Fibroblast of villous mesenchyme (primary cell): Measurements from ENCODE around the gene MYOF. TPM values are rescaled to one million over a fixed set of nuclear protein-coding genes. Genes with fewer than 3 reads are reported as not detected.
"Not testable (repeated sequence)": the region's sequence is repeated elsewhere in the genome, so short reads cannot be mapped to it uniquely, and the experiment has no call there.

Experiments
- DNase-seq: peaks from one replicate; pipeline ENCODE4 v3.0.0-alpha.2; 2010; ENCODE audit warnings: low read depth
- H3K4me3 ChIP-seq: 2 replicates; pipeline ENCODE4 v1.5.1; 2011; ENCODE audit warnings: low read depth, mild to moderate bottlenecking, low read length
- total RNA-seq: library from RNA; depleted of rRNA; stranded (reverse); fragments of >200 nt; gene quantifications from 2 replicates; pipeline ENCODE4 v1.2.3, GENCODE V29; 2012
- TF ChIP-seq, protein P1 (sequence below): IDR thresholded peaks from 2 replicates; pipeline ENCODE4 v1.5.1; 2012; ENCODE audit warnings: low read depth, mild to moderate bottlenecking, low read length; ENCODE audit not compliant: insufficient read depth

MYOF gene
- total RNA-seq, 1 donor: 323 TPM

- DNase-seq: no peak
- no peak overlapping the region for H3K4me3 ChIP-seq
- TF ChIP-seq, protein P1, sequence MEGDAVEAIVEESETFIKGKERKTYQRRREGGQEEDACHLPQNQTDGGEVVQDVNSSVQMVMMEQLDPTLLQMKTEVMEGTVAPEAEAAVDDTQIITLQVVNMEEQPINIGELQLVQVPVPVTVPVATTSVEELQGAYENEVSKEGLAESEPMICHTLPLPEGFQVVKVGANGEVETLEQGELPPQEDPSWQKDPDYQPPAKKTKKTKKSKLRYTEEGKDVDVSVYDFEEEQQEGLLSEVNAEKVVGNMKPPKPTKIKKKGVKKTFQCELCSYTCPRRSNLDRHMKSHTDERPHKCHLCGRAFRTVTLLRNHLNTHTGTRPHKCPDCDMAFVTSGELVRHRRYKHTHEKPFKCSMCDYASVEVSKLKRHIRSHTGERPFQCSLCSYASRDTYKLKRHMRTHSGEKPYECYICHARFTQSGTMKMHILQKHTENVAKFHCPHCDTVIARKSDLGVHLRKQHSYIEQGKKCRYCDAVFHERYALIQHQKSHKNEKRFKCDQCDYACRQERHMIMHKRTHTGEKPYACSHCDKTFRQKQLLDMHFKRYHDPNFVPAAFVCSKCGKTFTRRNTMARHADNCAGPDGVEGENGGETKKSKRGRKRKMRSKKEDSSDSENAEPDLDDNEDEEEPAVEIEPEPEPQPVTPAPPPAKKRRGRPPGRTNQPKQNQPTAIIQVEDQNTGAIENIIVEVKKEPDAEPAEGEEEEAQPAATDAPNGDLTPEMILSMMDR: no peak
These were observed 34.2 kb downstream of the MYOF start for GRCh38 chr10:93447970-93448369.

DNA sequence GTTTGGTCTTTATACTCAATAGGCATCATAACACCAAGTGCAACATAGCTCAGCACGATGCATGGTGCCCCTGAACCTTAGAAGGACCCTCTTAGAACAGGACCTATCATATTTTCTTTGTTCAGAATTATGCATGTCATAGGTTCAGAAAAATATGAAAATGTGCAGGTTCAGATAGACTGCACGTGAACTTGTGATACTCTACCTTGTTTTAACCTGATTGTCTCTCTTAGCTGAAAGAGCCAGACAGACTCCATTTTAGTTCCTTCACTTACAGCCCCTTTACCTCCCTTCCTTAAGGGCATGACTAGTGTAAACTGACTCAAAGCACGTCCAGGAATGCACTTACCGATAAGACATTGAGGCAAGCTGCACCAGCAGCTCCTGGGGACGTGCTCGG is 35.1 kb downstream of the MYOF start:
- H3K4me3 ChIP-seq: no peak overlapping the region
- no peak for DNase-seq
- TF ChIP-seq, protein P1: no peak

- TF ChIP-seq, protein P1: no peak
- no peak for DNase-seq
- H3K4me3 ChIP-seq: no peak overlapping the region
These were observed 36.0 kb downstream of the MYOF start for GRCh38 chr10:93445978-93446720.

DNA sequence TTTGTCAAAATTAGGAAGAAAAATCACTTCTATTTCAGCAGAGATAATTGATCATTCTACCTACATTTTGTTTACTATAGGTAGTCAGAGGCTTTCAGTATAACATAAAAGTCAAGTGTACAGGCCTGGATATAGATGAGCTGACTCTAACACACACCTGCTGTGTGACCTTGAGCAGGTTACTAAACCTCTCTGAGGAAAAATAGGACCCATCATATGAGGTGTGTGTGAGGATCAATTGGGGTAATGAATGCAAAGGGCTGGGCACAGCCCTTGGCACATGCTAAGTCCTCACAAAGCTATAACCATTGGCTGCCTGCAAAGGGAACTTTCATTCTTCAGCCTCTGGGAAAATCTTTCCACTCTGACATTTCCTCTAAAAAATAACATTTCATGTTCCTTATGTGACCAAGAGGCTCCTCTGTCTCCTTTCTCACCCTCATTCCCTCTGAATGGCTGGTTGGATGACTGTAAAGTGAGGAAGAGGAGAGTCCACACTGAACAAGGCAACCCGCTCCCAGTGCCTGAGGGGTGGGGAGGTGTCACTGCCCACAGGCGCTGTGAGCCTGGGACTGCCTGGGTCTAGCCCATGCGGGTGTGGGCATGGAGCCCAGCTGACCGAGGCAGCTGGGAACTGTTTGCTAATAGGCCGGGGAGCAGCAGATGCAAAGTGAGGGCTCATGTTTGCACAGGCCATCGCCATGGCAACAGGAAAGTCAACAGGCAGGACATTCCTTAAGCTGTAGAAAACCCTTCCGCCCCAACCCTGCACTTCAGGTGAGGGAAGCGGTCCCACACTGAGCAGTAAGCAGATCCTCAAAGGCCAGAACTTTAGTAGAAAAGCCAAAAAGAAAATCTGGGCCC is 36.8 kb downstream of the MYOF start:
- no peak overlapping the region for H3K4me3 ChIP-seq
- peak; percentile 98 for DNase-seq
- TF ChIP-seq, protein P1: no peak

DNA sequence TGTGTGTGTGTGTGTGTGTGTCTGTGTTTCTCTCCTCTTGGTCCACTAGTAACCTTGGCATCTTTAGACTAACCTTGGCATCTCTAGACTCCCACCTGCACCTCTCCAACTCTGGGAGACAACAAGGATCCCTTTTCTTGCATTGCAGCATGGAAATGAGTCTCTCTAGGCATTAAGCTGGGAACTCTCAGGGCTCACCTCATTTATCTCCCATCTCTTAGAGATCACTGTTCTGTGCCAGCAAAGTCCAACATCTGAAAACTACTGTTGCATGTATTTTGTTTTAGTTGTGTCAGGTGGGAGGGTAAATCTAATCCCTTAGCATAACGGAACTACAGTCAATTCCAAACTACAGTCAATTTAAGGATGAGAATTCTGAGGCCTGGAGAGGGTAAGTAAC is 38.7 kb downstream of the MYOF start:
- no peak overlapping the region for H3K4me3 ChIP-seq
- TF ChIP-seq, protein P1: no peak
- no peak for DNase-seq

- not testable (repeated sequence) for H3K4me3 ChIP-seq, DNase-seq
These were observed 39.4 kb downstream of the MYOF start for GRCh38 chr10:93442721-93443120.

- H3K4me3 ChIP-seq: no peak overlapping the region
- DNase-seq: peak; percentile 78
- TF ChIP-seq, protein P1: no peak
These were observed 41.5 kb downstream of the MYOF start for GRCh38 chr10:93440591-93441091.
